Endothelial cell (in vitro differentiated cells): ENCODE measurements around the gene DKK2. TPM values are rescaled to one million over a fixed set of nuclear protein-coding genes. Genes with fewer than 3 reads are reported as not detected.

ENCODE experiments used
- DNase-seq: peaks from one replicate; pipeline ENCODE4 v3.0.0; 2021; ENCODE audit warnings: low spot score
- H3K27ac Mint-ChIP-seq: one replicate; pipeline ENCODE4 v1.8.0; 2021; ENCODE audit warnings: mixed read lengths, inconsistent platforms; ENCODE audit not compliant: unreplicated experiment
- H3K27me3 Mint-ChIP-seq: one replicate; pipeline ENCODE4 v1.8.0; 2021; ENCODE audit warnings: mild to moderate bottlenecking, moderate library complexity, mixed read lengths, inconsistent platforms; ENCODE audit not compliant: unreplicated experiment
- H3K36me3 Mint-ChIP-seq: one replicate; pipeline ENCODE4 v1.8.0; 2021; ENCODE audit warnings: mild to moderate bottlenecking, low read depth, mixed read lengths, inconsistent platforms; ENCODE audit not compliant: unreplicated experiment
- H3K4me1 Mint-ChIP-seq: one replicate; pipeline ENCODE4 v1.8.0; 2021; ENCODE audit warnings: mild to moderate bottlenecking, mixed read lengths, inconsistent platforms; ENCODE audit not compliant: unreplicated experiment
- H3K4me3 Mint-ChIP-seq: one replicate; pipeline ENCODE4 v1.8.0; 2021; ENCODE audit warnings: mild to moderate bottlenecking, mixed read lengths, inconsistent platforms; ENCODE audit not compliant: unreplicated experiment
- H3K9me3 Mint-ChIP-seq: one replicate; pipeline ENCODE4 v1.8.0; 2021; ENCODE audit warnings: mixed read lengths, inconsistent platforms; ENCODE audit not compliant: unreplicated experiment
- total RNA-seq: library from RNA; stranded (reverse); fragmentation: NEBNext Ultra II Directional; extraction: Animal tissue kit (Norgen Biotek cat#: 25700); gene quantifications from one replicate; pipeline ENCODE4 v1.2.1, GENCODE V29; 2021; ENCODE audit not compliant: unreplicated experiment
- TF ChIP-seq, protein P1 (sequence below): fragments of 200-600 bp; sonication (generic); IDR thresholded peaks from one replicate; pipeline ENCODE4 v1.5.0; 2021; ENCODE audit warnings: antibody characterized with exemption; ENCODE audit not compliant: unreplicated experiment

Gene DKK2
- total RNA-seq, 1 donor from 2014 or later: 8.0 TPM

DNA sequence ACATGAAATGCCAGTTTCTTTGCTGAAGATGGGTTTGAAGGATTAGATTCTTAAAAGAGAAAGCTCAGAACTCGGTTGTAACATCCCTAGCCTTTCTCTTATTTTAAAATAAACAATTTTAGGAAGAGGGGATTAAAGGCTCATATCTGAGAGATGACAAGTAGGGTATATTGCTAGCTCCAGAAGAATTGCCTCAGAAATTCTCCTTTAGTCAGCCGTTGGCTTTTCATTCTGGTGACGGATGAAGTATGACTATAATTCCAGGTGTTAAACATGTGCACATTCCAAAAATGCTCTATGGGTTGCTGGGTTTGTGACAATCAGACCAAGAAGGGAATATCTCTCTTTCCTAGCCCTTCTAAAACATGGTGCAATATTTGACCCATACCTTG is 17.8 kb downstream of the DKK2 start:
- no peak for DNase-seq
- Mint-ChIP-seq H3K27me3 (no peaks in the 10 kb centered on the region), H3K9me3 (no peaks in the 10 kb centered on the region), H3K4me3 (no peak overlapping the region), H3K4me1 (no peaks in the 10 kb centered on the region), H3K27ac (no peak overlapping the region), H3K36me3 (no peaks in the 10 kb centered on the region)
- TF ChIP-seq, protein P1, sequence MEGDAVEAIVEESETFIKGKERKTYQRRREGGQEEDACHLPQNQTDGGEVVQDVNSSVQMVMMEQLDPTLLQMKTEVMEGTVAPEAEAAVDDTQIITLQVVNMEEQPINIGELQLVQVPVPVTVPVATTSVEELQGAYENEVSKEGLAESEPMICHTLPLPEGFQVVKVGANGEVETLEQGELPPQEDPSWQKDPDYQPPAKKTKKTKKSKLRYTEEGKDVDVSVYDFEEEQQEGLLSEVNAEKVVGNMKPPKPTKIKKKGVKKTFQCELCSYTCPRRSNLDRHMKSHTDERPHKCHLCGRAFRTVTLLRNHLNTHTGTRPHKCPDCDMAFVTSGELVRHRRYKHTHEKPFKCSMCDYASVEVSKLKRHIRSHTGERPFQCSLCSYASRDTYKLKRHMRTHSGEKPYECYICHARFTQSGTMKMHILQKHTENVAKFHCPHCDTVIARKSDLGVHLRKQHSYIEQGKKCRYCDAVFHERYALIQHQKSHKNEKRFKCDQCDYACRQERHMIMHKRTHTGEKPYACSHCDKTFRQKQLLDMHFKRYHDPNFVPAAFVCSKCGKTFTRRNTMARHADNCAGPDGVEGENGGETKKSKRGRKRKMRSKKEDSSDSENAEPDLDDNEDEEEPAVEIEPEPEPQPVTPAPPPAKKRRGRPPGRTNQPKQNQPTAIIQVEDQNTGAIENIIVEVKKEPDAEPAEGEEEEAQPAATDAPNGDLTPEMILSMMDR: no peak

GRCh38 chr4:107017443-107018343 is 18.4 kb downstream of the DKK2 start:
- TF ChIP-seq, protein P1: no peak
- no peak for DNase-seq
- H3K36me3 Mint-ChIP-seq: no peaks in the 10 kb centered on the region
- no peaks in the 10 kb centered on the region for H3K4me1 Mint-ChIP-seq
- H3K27me3 Mint-ChIP-seq: no peaks in the 10 kb centered on the region
- no peak overlapping the region for H3K27ac Mint-ChIP-seq
- no peak overlapping the region for H3K4me3 Mint-ChIP-seq
- no peaks in the 10 kb centered on the region for H3K9me3 Mint-ChIP-seq

GRCh38 chr4:107011312-107011711 is 24.8 kb downstream of the DKK2 start:
- Mint-ChIP-seq H3K27ac (no peak overlapping the region), H3K9me3 (no peaks in the 10 kb centered on the region), H3K4me3 (no peak overlapping the region), H3K27me3 (no peaks in the 10 kb centered on the region), H3K4me1 (no peaks in the 10 kb centered on the region), H3K36me3 (no peaks in the 10 kb centered on the region)
- no peak for DNase-seq
- TF ChIP-seq, protein P1: no peak

DNA sequence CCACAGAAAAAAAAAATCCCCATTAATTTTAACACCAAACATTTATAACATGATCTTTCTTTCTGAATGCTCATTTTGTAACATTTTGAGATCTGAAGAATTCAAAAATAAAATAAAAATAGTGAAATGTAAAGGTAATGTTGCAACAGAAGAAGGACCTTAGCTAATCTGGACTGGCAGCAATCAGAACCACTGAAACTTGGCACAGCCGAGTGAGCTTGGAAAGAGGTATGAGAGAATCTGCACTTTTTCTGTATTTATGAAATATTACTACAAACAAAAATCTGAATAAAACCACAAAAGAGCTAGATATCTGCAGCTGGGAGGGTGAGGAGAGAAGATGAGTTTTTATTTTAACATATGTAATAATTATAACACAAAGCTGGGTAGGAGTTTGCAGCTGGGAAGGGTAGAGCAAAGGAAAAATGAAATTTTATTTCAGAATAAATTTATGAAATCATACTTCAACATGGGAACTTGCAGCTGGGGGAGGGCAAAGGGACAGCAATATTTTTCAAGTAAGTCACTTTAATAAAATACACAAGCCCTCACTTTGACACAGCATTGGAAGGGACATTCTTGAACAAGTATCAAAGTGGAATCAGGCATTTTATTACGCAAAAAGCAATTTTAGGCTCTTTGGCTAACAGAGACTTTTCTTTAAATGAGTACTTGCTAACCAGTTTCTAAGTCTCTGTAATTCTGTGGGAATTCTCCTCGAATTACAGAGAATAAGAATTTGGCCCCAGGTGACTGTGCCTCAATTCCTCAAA is 26.7 kb downstream of the DKK2 start:
- Mint-ChIP-seq H3K4me3 (no peak overlapping the region), H3K9me3 (no peaks in the 10 kb centered on the region), H3K36me3 (no peaks in the 10 kb centered on the region), H3K27ac (no peak overlapping the region), H3K4me1 (no peaks in the 10 kb centered on the region), H3K27me3 (no peaks in the 10 kb centered on the region)
- TF ChIP-seq, protein P1: no peak
- no peak for DNase-seq

DNA sequence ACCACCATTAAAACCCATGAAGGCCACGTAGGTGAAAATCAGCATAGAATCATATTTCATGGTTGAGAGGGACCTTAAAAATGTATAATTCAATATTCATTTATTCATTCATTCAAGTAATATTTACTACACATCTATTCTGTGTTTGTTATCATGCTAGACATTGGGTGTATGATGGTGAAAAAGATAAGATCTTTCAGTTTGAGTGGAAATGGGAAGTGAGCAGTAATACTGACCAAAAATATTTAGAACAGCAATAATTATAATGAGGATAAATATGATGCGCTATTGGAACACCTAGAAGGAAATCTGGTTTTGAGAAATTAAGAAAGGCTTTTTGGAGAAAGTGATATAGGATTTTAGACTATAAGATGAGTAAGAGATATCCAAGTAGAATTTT is 28.0 kb downstream of the DKK2 start:
- Mint-ChIP-seq H3K36me3 (peaks cover 2% of the 10 kb centered on the region), H3K9me3 (no peaks in the 10 kb centered on the region), H3K27me3 (no peaks in the 10 kb centered on the region), H3K4me3 (no peak overlapping the region), H3K4me1 (no peaks in the 10 kb centered on the region), H3K27ac (no peak overlapping the region)
- TF ChIP-seq, protein P1: no peak
- no peak for DNase-seq
